Measurements from ENCODE around the gene ATP6V0B. TPM values are rescaled to one million over a fixed set of nuclear protein-coding genes. Genes with fewer than 3 reads are reported as not detected.

Gene ATP6V0B
- total and polyA plus RNA-seq, 2 donors (not counting 1 experiment from before 2014, with no cell fraction given), result 91.0 to 198 TPM

GRCh38 chr1:43971336-43971980 is 3.3 kb upstream of the ATP6V0B start:
- Mint-ChIP-seq H3K4me1 (peaks cover 49% of the 10 kb centered on the region), H3K4me3 (peak overlapping the region; percentile 95), H3K9me3 (ENCODE audit: insufficient read depth) (no peaks in the 10 kb centered on the region), H3K27me3 (no peaks in the 10 kb centered on the region), H3K27ac (no peak overlapping the region)
- no peak overlapping the region for H3K27ac ChIP-seq (ENCODE audit: low read length in 2 of 2)
- no peak overlapping the region for H3K9ac ChIP-seq (ENCODE audit: low read length)
- no peak overlapping the region for H2AFZ ChIP-seq (ENCODE audit: insufficient read depth, low read depth, low read length, poor library complexity, severe bottlenecking)
- WGBS (ENCODE audit: insufficient coverage), result 97% methylated on average over 16 of the region's 17 CpGs
- H3K9me3 ChIP-seq (ENCODE audit: control extremely low read depth in 1 of 3, control insufficient read depth in 2 of 3, insufficient read depth in 1 of 3, low read length in 2 of 3), result no peaks in the 10 kb centered on the region
- H3K79me2 ChIP-seq (ENCODE audit: control insufficient read depth, insufficient read depth, low read length), result peaks cover 38% of the 10 kb centered on the region
- peaks cover 27 to 42% of the 10 kb centered on the region in 2 donors for H3K4me1 ChIP-seq (ENCODE audit: control insufficient read depth in 2 of 2, insufficient read depth in 2 of 2, low read length in 2 of 2)
- intact Hi-C loops (cut with micrococcal nuclease), result loop anchor here (10.0 kb wide), 2 partner anchors 267 to 1517 kb away; partner anchors contain the start of genes PPCS, ST3GAL3 and ZMYND12
- H4K20me1 ChIP-seq (ENCODE audit: control insufficient read depth, insufficient read depth, low read length, poor library complexity, severe bottlenecking), result peaks cover 25% of the 10 kb centered on the region
- H3K36me3 ChIP-seq (replicated peaks in 1 of 2; ENCODE audit: control extremely low read depth in 1 of 2, control insufficient read depth in 1 of 2, extremely low read depth in 1 of 2, insufficient read depth in 2 of 2, low read length in 1 of 2), result peaks cover 0 to 15% of the 10 kb centered on the region in 2 experiments
- TF ChIP-seq CTCF (IDR thresholded peaks at IDR 0.05) (no peak), EZH2 (IDR thresholded peaks at IDR 0.05; ENCODE audit: borderline replicate concordance, insufficient read depth, low read depth, low read length, poor library complexity, severe bottlenecking) (no peak)
- no peaks in the 10 kb centered on the region for H3K27me3 ChIP-seq (replicated peaks in 1 of 4; ENCODE audit: control extremely low read depth in 1 of 4, control insufficient read depth in 3 of 4, insufficient read depth in 4 of 4, low read length in 3 of 4)
- CTCF ChIA-PET, result no interaction called here
- no peak overlapping the region for H3K4me3 ChIP-seq (ENCODE audit: control extremely low read depth in 1 of 5, extremely low read depth in 1 of 5, insufficient read depth in 1 of 5, low read depth in 2 of 5, low read length in 4 of 5)
- no peak for DNase-seq
- peak overlapping the region; percentile 96 for H3K4me2 ChIP-seq (replicated peaks; ENCODE audit: low read depth, low read length, poor library complexity, severe bottlenecking)
- ATAC-seq (ENCODE audit: low read depth), result no peak
- POLR2A ChIA-PET, result no interaction called here

GRCh38 chr1:43973981-43974442 is 748 bp upstream of the ATP6V0B start:
- Histone ChIP-seq H3K9ac (ENCODE audit: low read length) (peak overlapping the region; percentile 91), H3K4me3 (ENCODE audit: control extremely low read depth in 1 of 5, extremely low read depth in 1 of 5, insufficient read depth in 1 of 5, low read depth in 2 of 5, low read length in 4 of 5) (peak overlapping the region; percentile 41 to 97 (median 89)), H3K9me3 (ENCODE audit: control extremely low read depth in 1 of 3, control insufficient read depth in 2 of 3, insufficient read depth in 1 of 3, low read length in 2 of 3) (no peaks in the 10 kb centered on the region), H3K27ac (ENCODE audit: low read length in 2 of 2) (peak overlapping the region; percentile 89 to 96), H3K4me2 (replicated peaks; ENCODE audit: low read depth, low read length, poor library complexity, severe bottlenecking) (peak overlapping the region; percentile 95), H3K79me2 (ENCODE audit: control insufficient read depth, insufficient read depth, low read length) (peaks cover 39% of the 10 kb centered on the region), H3K27me3 (replicated peaks in 1 of 4; ENCODE audit: control extremely low read depth in 1 of 4, control insufficient read depth in 3 of 4, insufficient read depth in 4 of 4, low read length in 3 of 4) (no peaks in the 10 kb centered on the region), H2AFZ (ENCODE audit: insufficient read depth, low read depth, low read length, poor library complexity, severe bottlenecking) (peak overlapping the region; percentile 91), H3K36me3 (replicated peaks in 1 of 2; ENCODE audit: control extremely low read depth in 1 of 2, control insufficient read depth in 1 of 2, extremely low read depth in 1 of 2, insufficient read depth in 2 of 2, low read length in 1 of 2) (peaks cover 0 to 33% of the 10 kb centered on the region in 2 experiments), H3K4me1 (ENCODE audit: control insufficient read depth in 2 of 2, insufficient read depth in 2 of 2, low read length in 2 of 2) (peaks cover 34 to 64% of the 10 kb centered on the region in 2 donors), H4K20me1 (ENCODE audit: control insufficient read depth, insufficient read depth, low read length, poor library complexity, severe bottlenecking) (peaks cover 48% of the 10 kb centered on the region)
- DNase-seq, result no peak
- peaks cover 72% of the 10 kb centered on the region for H3K4me1 Mint-ChIP-seq
- H3K4me3 Mint-ChIP-seq, result peak overlapping the region; percentile 97
- ATAC-seq (ENCODE audit: low read depth), result no peak
- ChIA-PET CTCF (interaction anchor here (0.7 kb wide), 1 partner anchor 28 kb away, joined by 3 read pairs; no protein-coding TSS in a partner anchor), POLR2A (interaction anchor here (1.6 to 1.8 kb wide), 2 partner anchors 18 to 27 kb away, joined by 5 read pairs; partner anchors contain the start of gene IPO13)
- TF ChIP-seq CTCF (IDR thresholded peaks at IDR 0.05) (no peak), EZH2 (IDR thresholded peaks at IDR 0.05; ENCODE audit: borderline replicate concordance, insufficient read depth, low read depth, low read length, poor library complexity, severe bottlenecking) (no peak)
- intact Hi-C loops (cut with micrococcal nuclease), result loop anchor here (1.0 to 10.0 kb wide), 4 partner anchors 17 to 1519 kb away; partner anchors contain the start of genes CCDC24, IPO13, PPCS and ST3GAL3
- no peaks in the 10 kb centered on the region for H3K9me3 Mint-ChIP-seq (ENCODE audit: insufficient read depth)
- peak overlapping the region; percentile 97 for H3K27ac Mint-ChIP-seq
- 34% methylated on average over 8 of the region's 9 CpGs for WGBS (ENCODE audit: insufficient coverage)
- no peaks in the 10 kb centered on the region for H3K27me3 Mint-ChIP-seq

Measured in B cell (primary cell).